ENCODE measurements around the gene GPR150. TPM values are rescaled to one million over a fixed set of nuclear protein-coding genes. Genes with fewer than 3 reads are reported as not detected.

Gene GPR150
- total RNA-seq, 2 donors from 2014 or later, result 3.3 to 6.0 TPM

- Histone ChIP-seq H3K9me3 (no peaks in the 10 kb centered on the region), H3K27ac (peak overlapping the region in 1 of 4 donors; percentile 3), H3K4me3 (no peak overlapping the region), H3K4me1 (peaks cover 17% of the 10 kb centered on the region), H3K36me3 (replicated peaks in 1 of 2; ENCODE audit: insufficient read depth in 1 of 2, low read depth in 2 of 2) (no peaks in the 10 kb centered on the region), H3K27me3 (no peaks in the 10 kb centered on the region)
- intact Hi-C loops (cut with DNase I), result loop anchor here (10.0 kb wide), 1 partner anchor 66 kb away; the partner anchor contains the start of gene RHOBTB3
- WGBS, 2 donors, result 89 to 90% methylated on average over 1 of the region's 1 CpG
- DNase-seq (no peak), ATAC-seq (no peak)
- TF ChIP-seq CTCF (IDR thresholded peaks at IDR 0.05), result no peak
- no peak for TF ChIP-seq POLR2A (IDR thresholded peaks at IDR 0.05)
These were observed 48.8 kb downstream of the GPR150 start for GRCh38 chr5:95668728-95669127.

- DNase-seq, result peak; percentile 29 to 70 (median 52)
- Histone ChIP-seq H3K4me3 (no peak overlapping the region), H3K4me1 (peaks cover 9% of the 10 kb centered on the region), H3K27ac (no peak overlapping the region), H3K27me3 (no peaks in the 10 kb centered on the region), H3K9me3 (no peaks in the 10 kb centered on the region), H3K36me3 (replicated peaks in 1 of 2; ENCODE audit: insufficient read depth in 1 of 2, low read depth in 2 of 2) (no peaks in the 10 kb centered on the region)
- intact Hi-C loops (cut with DNase I), result loop anchor here (10.0 kb wide), 1 partner anchor 65 kb away; the partner anchor contains the start of gene RHOBTB3
- WGBS, 2 donors, result 55 to 77% methylated on average over 4 of the region's 4 CpGs
- peak; percentile 74 for ATAC-seq
- TF ChIP-seq CTCF (IDR thresholded peaks at IDR 0.05), result no peak
- no peak for TF ChIP-seq POLR2A (IDR thresholded peaks at IDR 0.05)
These were observed 49.7 kb downstream of the GPR150 start for GRCh38 chr5:95669540-95669939.

GRCh38 chr5:95669985-95670384, 50.1 kb downstream of the GPR150 start:
- no peak for DNase-seq
- intact Hi-C loops (cut with DNase I), result loop anchor here (10.0 kb wide), 1 partner anchor 65 kb away; the partner anchor contains the start of gene RHOBTB3
- WGBS, 2 donors, result 88 to 91% methylated on average over 5 of the region's 5 CpGs
- TF ChIP-seq CTCF (IDR thresholded peaks at IDR 0.05), result no peak
- Histone ChIP-seq H3K27me3 (no peaks in the 10 kb centered on the region), H3K36me3 (replicated peaks in 1 of 2; ENCODE audit: insufficient read depth in 1 of 2, low read depth in 2 of 2) (no peaks in the 10 kb centered on the region), H3K27ac (no peak overlapping the region), H3K4me1 (peaks cover 7% of the 10 kb centered on the region), H3K4me3 (no peak overlapping the region), H3K9me3 (no peaks in the 10 kb centered on the region)
- no peak for ATAC-seq

- ATAC-seq, result no peak
- H3K4me1 ChIP-seq, result peaks cover 7% of the 10 kb centered on the region
- no peak overlapping the region for H3K27ac ChIP-seq
- H3K27me3 ChIP-seq, result no peaks in the 10 kb centered on the region
- WGBS, 2 donors, result 93 to 99% methylated on average over 3 of the region's 3 CpGs
- no peaks in the 10 kb centered on the region for H3K9me3 ChIP-seq
- TF ChIP-seq CTCF (IDR thresholded peaks at IDR 0.05), result no peak
- no peak for TF ChIP-seq POLR2A (IDR thresholded peaks at IDR 0.05)
- intact Hi-C loops (cut with DNase I), result no loop called here
- no peak for DNase-seq
- H3K36me3 ChIP-seq (replicated peaks in 1 of 2; ENCODE audit: insufficient read depth in 1 of 2, low read depth in 2 of 2), result no peaks in the 10 kb centered on the region
- no peak overlapping the region for H3K4me3 ChIP-seq
These were observed 50.7 kb downstream of the GPR150 start for GRCh38 chr5:95670568-95670967.

Other genes with a start within 250 kb of the GPR150 start
- 1 to 10 TPM in 1 of 2 donors, not detected in 1; 1.3 TPM for gene FAM81B, start 228.7 kb upstream of the GPR150 start, total RNA-seq
- gene SKIC3, start 65.1 kb upstream of the GPR150 start, total RNA-seq, result 10 to 100 TPM; 63.8 to 64.6 TPM
- 1 to 10 TPM; 4.3 to 6.2 TPM for gene ARSK, start 65.0 kb upstream of the GPR150 start, total RNA-seq
- gene RFESD, start 26.7 kb downstream of the GPR150 start, total RNA-seq, result 1 to 10 TPM in 1 of 2 donors, not detected in 1; 9.3 TPM
- not detected for gene SPATA9, start 62.9 kb downstream of the GPR150 start, total RNA-seq
- gene RHOBTB3, start 111.2 kb downstream of the GPR150 start, total RNA-seq, result 100 to 1,000 TPM; 153 to 196 TPM
- gene GLRX, start 202.6 kb downstream of the GPR150 start, total RNA-seq, result 10 to 100 TPM in 1 of 2 donors, 1 to 10 TPM in 1; 8.6 to 17.6 TPM

All from body of pancreas (tissue), 4 donors.